ENCODE measurements around the gene MIER3. TPM values are rescaled to one million over a fixed set of nuclear protein-coding genes. Genes with fewer than 3 reads are reported as not detected.

The MIER3 gene
- total and polyA plus RNA-seq, 5 donors = 4.3 to 19.8 (median 17.4) TPM

- Histone ChIP-seq H3K27ac (ENCODE audit: low read length) (no peak overlapping the region), H3K9me3 (ENCODE audit: control insufficient read depth, low read length) (no peaks in the 10 kb centered on the region), H3K4me3 (ENCODE audit: low read length) (no peak overlapping the region), H3K4me1 (ENCODE audit: control insufficient read depth, insufficient read depth, low read length) (peaks cover 3% of the 10 kb centered on the region), H3K27me3 (ENCODE audit: control insufficient read depth, insufficient read depth) (no peaks in the 10 kb centered on the region)
- DNase-seq = no peak
- WGBS = 68% methylated on average over 2 of the region's 2 CpGs
- intact Hi-C loops (cut with DNase I) = no loop called here
- peak; percentile 31 to 36 for ATAC-seq
Measured at GRCh38 chr5:56918054-56918453, 33.9 kb downstream of the MIER3 start.

GRCh38 chr5:56917534-56917933 lies 34.4 kb downstream of the MIER3 start:
- ATAC-seq (peak; percentile 84 to 92), DNase-seq (peak in 2 of 3 donors; percentile 16 to 52)
- Histone ChIP-seq H3K27ac (ENCODE audit: low read length) (no peak overlapping the region), H3K9me3 (ENCODE audit: control insufficient read depth, low read length) (no peaks in the 10 kb centered on the region), H3K4me1 (ENCODE audit: control insufficient read depth, insufficient read depth, low read length) (peaks cover 3% of the 10 kb centered on the region), H3K27me3 (ENCODE audit: control insufficient read depth, insufficient read depth) (no peaks in the 10 kb centered on the region), H3K4me3 (ENCODE audit: low read length) (no peak overlapping the region)
- 61% methylated on average over 2 of the region's 2 CpGs for WGBS
- intact Hi-C loops (cut with DNase I) = no loop called here

- WGBS = 88% methylated on average over 2 of the region's 2 CpGs
- no peaks in the 10 kb centered on the region for H3K27me3 ChIP-seq (ENCODE audit: control insufficient read depth, insufficient read depth)
- DNase-seq (no peak), ATAC-seq (no peak)
- no peaks in the 10 kb centered on the region for H3K9me3 ChIP-seq (ENCODE audit: control insufficient read depth, low read length)
- no peak overlapping the region for H3K4me3 ChIP-seq (ENCODE audit: low read length)
- no peak overlapping the region for H3K27ac ChIP-seq (ENCODE audit: low read length)
- intact Hi-C loops (cut with DNase I) = no loop called here
- peaks cover 5% of the 10 kb centered on the region for H3K4me1 ChIP-seq (ENCODE audit: control insufficient read depth, insufficient read depth, low read length)
Measured at GRCh38 chr5:56914678-56915077, 37.2 kb downstream of the MIER3 start.

GRCh38 chr5:56913766-56914165 lies 38.2 kb downstream of the MIER3 start:
- DNase-seq (no peak), ATAC-seq (no peak)
- intact Hi-C loops (cut with DNase I) = no loop called here
- Histone ChIP-seq H3K27me3 (ENCODE audit: control insufficient read depth, insufficient read depth) (no peaks in the 10 kb centered on the region), H3K4me1 (ENCODE audit: control insufficient read depth, insufficient read depth, low read length) (peaks cover 5% of the 10 kb centered on the region), H3K27ac (ENCODE audit: low read length) (no peak overlapping the region), H3K4me3 (ENCODE audit: low read length) (no peak overlapping the region), H3K9me3 (ENCODE audit: control insufficient read depth, low read length) (no peaks in the 10 kb centered on the region)
- 95% methylated on average over 3 of the region's 3 CpGs for WGBS

GRCh38 chr5:56910210-56910965 lies 41.5 kb downstream of the MIER3 start:
- intact Hi-C loops (cut with DNase I) = no loop called here

GRCh38 chr5:56909294-56910209 lies 42.4 kb downstream of the MIER3 start, which contains the start of gene SETD9:
SETD9 (plus strand) TSS chr5:56909596; CDS start chr5:56909646, 50 bp downstream.
- Histone ChIP-seq H3K4me3 (ENCODE audit: low read length) (peak within 1 kb of the TSS; percentile 72), H3K9me3 (ENCODE audit: control insufficient read depth, low read length) (no peaks in the 10 kb centered on the region), H3K4me1 (ENCODE audit: control insufficient read depth, insufficient read depth, low read length) (peaks cover 2% of the 10 kb centered on the region), H3K27ac (ENCODE audit: low read length) (peak within 1 kb of the TSS; percentile 95), H3K27me3 (ENCODE audit: control insufficient read depth, insufficient read depth) (no peaks in the 10 kb centered on the region)
- DNase-seq (peak; percentile 99 to 100 (median 100)), ATAC-seq (peak; percentile 97)
- intact Hi-C loops (cut with DNase I) = loop anchor here in 2 of 4 donors (10.0 kb wide), 2 partner anchors 305 to 315 kb away; no protein-coding TSS in a partner anchor
- under 1% methylated on average over 84 of the region's 84 CpGs for WGBS

More at GRCh38 chr5:56910210-56910965, 41.5 kb downstream of the MIER3 start:
- ATAC-seq = peak; percentile 17 to 36
- WGBS = under 1% methylated on average over 29 of the region's 29 CpGs
- Histone ChIP-seq H3K4me1 (ENCODE audit: control insufficient read depth, insufficient read depth, low read length) (peaks cover 2% of the 10 kb centered on the region), H3K9me3 (ENCODE audit: control insufficient read depth, low read length) (no peaks in the 10 kb centered on the region), H3K27ac (ENCODE audit: low read length) (peak overlapping the region; percentile 94), H3K27me3 (ENCODE audit: control insufficient read depth, insufficient read depth) (no peaks in the 10 kb centered on the region), H3K4me3 (ENCODE audit: low read length) (peak overlapping the region; percentile 72)
- DNase-seq = peak; percentile 53 to 79 (median 75)

- ATAC-seq = peak; percentile 81 to 84
Measured at GRCh38 chr5:56908942-56909293, 43.0 kb downstream of the MIER3 start.

GRCh38 chr5:56900858-56901578 lies 50.9 kb downstream of the MIER3 start:
- ATAC-seq = peak in 1 of 2 donors; percentile 47
- WGBS = 35% methylated on average over 3 of the region's 3 CpGs
- no peak for DNase-seq
- H3K4me1 ChIP-seq (ENCODE audit: control insufficient read depth, insufficient read depth, low read length) = no peaks in the 10 kb centered on the region
- no peaks in the 10 kb centered on the region for H3K9me3 ChIP-seq (ENCODE audit: control insufficient read depth, low read length)
- intact Hi-C loops (cut with DNase I) = loop anchor here (2.0 to 10.0 kb wide), 5 partner anchors 236 to 324 kb away; no protein-coding TSS in a partner anchor
- no peak overlapping the region for H3K4me3 ChIP-seq (ENCODE audit: low read length)
- no peaks in the 10 kb centered on the region for H3K27me3 ChIP-seq (ENCODE audit: control insufficient read depth, insufficient read depth)
- no peak overlapping the region for H3K27ac ChIP-seq (ENCODE audit: low read length)

More at GRCh38 chr5:56908942-56909293, 43.0 kb downstream of the MIER3 start:
- peak overlapping the region; percentile 95 for H3K27ac ChIP-seq (ENCODE audit: low read length)
- H3K27me3 ChIP-seq (ENCODE audit: control insufficient read depth, insufficient read depth) = no peaks in the 10 kb centered on the region
- H3K4me1 ChIP-seq (ENCODE audit: control insufficient read depth, insufficient read depth, low read length) = peaks cover 2% of the 10 kb centered on the region
- DNase-seq = peak in 2 of 3 donors; percentile 91 to 92
- intact Hi-C loops (cut with DNase I) = loop anchor here in 2 of 4 donors (10.0 kb wide), 2 partner anchors 306 to 316 kb away; no protein-coding TSS in a partner anchor
- no peaks in the 10 kb centered on the region for H3K9me3 ChIP-seq (ENCODE audit: control insufficient read depth, low read length)
- WGBS = 2% methylated on average over 19 of the region's 19 CpGs
- peak overlapping the region; percentile 55 for H3K4me3 ChIP-seq (ENCODE audit: low read length)

- intact Hi-C loops (cut with DNase I) = loop anchor here (2.0 to 10.0 kb wide), 5 partner anchors 237 to 324 kb away; no protein-coding TSS in a partner anchor
- ATAC-seq = no peak
- Histone ChIP-seq H3K27ac (ENCODE audit: low read length) (no peak overlapping the region), H3K4me1 (ENCODE audit: control insufficient read depth, insufficient read depth, low read length) (no peaks in the 10 kb centered on the region), H3K9me3 (ENCODE audit: control insufficient read depth, low read length) (no peaks in the 10 kb centered on the region), H3K4me3 (ENCODE audit: low read length) (no peak overlapping the region), H3K27me3 (ENCODE audit: control insufficient read depth, insufficient read depth) (no peaks in the 10 kb centered on the region)
- DNase-seq = no peak
- WGBS = 57% methylated on average over 4 of the region's 4 CpGs
Measured at GRCh38 chr5:56900395-56900794, 51.5 kb downstream of the MIER3 start.

- intact Hi-C loops (cut with DNase I) = no loop called here
- H3K4me1 ChIP-seq (ENCODE audit: control insufficient read depth, insufficient read depth, low read length) = no peaks in the 10 kb centered on the region
- H3K27ac ChIP-seq (ENCODE audit: low read length) = no peak overlapping the region
- no peak overlapping the region for H3K4me3 ChIP-seq (ENCODE audit: low read length)
- ATAC-seq (no peak), DNase-seq (no peak)
- H3K9me3 ChIP-seq (ENCODE audit: control insufficient read depth, low read length) = no peaks in the 10 kb centered on the region
- WGBS = 77% methylated on average over 4 of the region's 4 CpGs
- no peaks in the 10 kb centered on the region for H3K27me3 ChIP-seq (ENCODE audit: control insufficient read depth, insufficient read depth)
Measured at GRCh38 chr5:56898213-56898612, 53.7 kb downstream of the MIER3 start.
